Hepatocyte (in vitro differentiated cells): ENCODE results near the gene STT3B. TPM values are rescaled to one million over a fixed set of nuclear protein-coding genes. Genes with fewer than 3 reads are reported as not detected.

Experiments used
- DNase-seq: peaks from one replicate; pipeline ENCODE4 v3.0.0-alpha.2; 2016; ENCODE audit warnings: low spot score
- H2AFZ ChIP-seq: fragments of 200-600 bp; sonication (generic); 2 replicates; pipeline ENCODE4 v1.6.0; 2016; ENCODE audit warnings: antibody characterized with exemption, mild to moderate bottlenecking
- H3K27ac ChIP-seq: fragments of 200-600 bp; sonication (generic); 2 replicates; pipeline ENCODE4 v1.5.1; 2016; ENCODE audit warnings: mild to moderate bottlenecking
- H3K27me3 ChIP-seq: fragments of 200-600 bp; sonication (generic); 2 replicates; pipeline ENCODE4 v1.6.1; 2016
- H3K36me3 ChIP-seq: fragments of 200-600 bp; sonication (generic); replicated peaks from 2 replicates; pipeline ENCODE4 v1.5.1; 2016; ENCODE audit warnings: low read depth; ENCODE audit not compliant: insufficient read depth
- H3K4me1 ChIP-seq: fragments of 200-600 bp; sonication (generic); 2 replicates; pipeline ENCODE4 v1.5.1; 2016; ENCODE audit warnings: mild to moderate bottlenecking, moderate library complexity; ENCODE audit not compliant: insufficient read depth
- H3K4me2 ChIP-seq: fragments of 200-600 bp; sonication (generic); 2 replicates; pipeline ENCODE4 v1.6.0; 2016
- H3K4me3 ChIP-seq: fragments of 200-600 bp; sonication (generic); 2 replicates; pipeline ENCODE4 v1.5.1; 2016; ENCODE audit warnings: mild to moderate bottlenecking
- H3K79me2 ChIP-seq: fragments of 200-600 bp; sonication (generic); 2 replicates; pipeline ENCODE4 v1.6.0; 2017; ENCODE audit warnings: mild to moderate bottlenecking
- H3K9me2 ChIP-seq: fragments of 200-600 bp; sonication (generic); replicated peaks from 2 replicates; pipeline ENCODE4 v1.6.0; 2017; ENCODE audit warnings: mild to moderate bottlenecking; ENCODE audit not compliant: insufficient read depth
- H3K9me3 ChIP-seq: fragments of 200-600 bp; sonication (generic); 2 replicates; pipeline ENCODE4 v1.5.1; 2016; ENCODE audit warnings: low read depth, mild to moderate bottlenecking
- H4K20me1 ChIP-seq: fragments of 200-600 bp; sonication (generic); 2 replicates; pipeline ENCODE4 v1.6.0; 2016; ENCODE audit warnings: mild to moderate bottlenecking; ENCODE audit not compliant: insufficient read depth, poor library complexity, severe bottlenecking
- EZH2 ChIP-seq: fragments of 200-600 bp; sonication (generic); IDR thresholded peaks from 2 replicates; pipeline ENCODE4 v1.6.1; 2016; ENCODE audit warnings: antibody characterized with exemption, mild to moderate bottlenecking, borderline replicate concordance
- EZH2phosphoT487 ChIP-seq: fragments of 200-600 bp; sonication (generic); IDR thresholded peaks from one replicate; pipeline ENCODE4 v1.6.1; 2018; ENCODE audit warnings: antibody characterized with exemption, mild to moderate bottlenecking, low read depth, moderate library complexity; ENCODE audit not compliant: unreplicated experiment, severe bottlenecking
- WGBS: methylation state at CpG from one replicate; pipeline ENCODE4 v1.1.6; 2016; ENCODE audit warnings: low lambda C conversion rate; ENCODE audit errors: missing lambda C conversion rate; 5-methylcytosine and 5-hydroxymethylcytosine counted together
- polyA plus RNA-seq: library from polyadenylated mRNA; unstranded; fragments of >200 nt; fragmentation: Nextera tagmentation; extraction: Ambion mirVana; gene quantifications from 2 replicates; pipeline ENCODE4 v1.2.1, GENCODE V29; 2016
- total RNA-seq: library from RNA; depleted of rRNA; stranded (reverse); fragments of >200 nt; gene quantifications from 2 replicates; pipeline ENCODE4 v1.2.3, GENCODE V29; 2014
- TF ChIP-seq, protein P1 (sequence below): fragments of 200-600 bp; sonication (generic); IDR thresholded peaks from 2 replicates; pipeline ENCODE4 v1.5.1; 2016; ENCODE audit warnings: antibody characterized with exemption, mild to moderate bottlenecking; ENCODE audit not compliant: poor library complexity

STT3B gene
- 213 and 253 TPM in 2 replicates for total RNA-seq
- 97.1 and 101 TPM in 2 replicates for polyA plus RNA-seq

DNA sequence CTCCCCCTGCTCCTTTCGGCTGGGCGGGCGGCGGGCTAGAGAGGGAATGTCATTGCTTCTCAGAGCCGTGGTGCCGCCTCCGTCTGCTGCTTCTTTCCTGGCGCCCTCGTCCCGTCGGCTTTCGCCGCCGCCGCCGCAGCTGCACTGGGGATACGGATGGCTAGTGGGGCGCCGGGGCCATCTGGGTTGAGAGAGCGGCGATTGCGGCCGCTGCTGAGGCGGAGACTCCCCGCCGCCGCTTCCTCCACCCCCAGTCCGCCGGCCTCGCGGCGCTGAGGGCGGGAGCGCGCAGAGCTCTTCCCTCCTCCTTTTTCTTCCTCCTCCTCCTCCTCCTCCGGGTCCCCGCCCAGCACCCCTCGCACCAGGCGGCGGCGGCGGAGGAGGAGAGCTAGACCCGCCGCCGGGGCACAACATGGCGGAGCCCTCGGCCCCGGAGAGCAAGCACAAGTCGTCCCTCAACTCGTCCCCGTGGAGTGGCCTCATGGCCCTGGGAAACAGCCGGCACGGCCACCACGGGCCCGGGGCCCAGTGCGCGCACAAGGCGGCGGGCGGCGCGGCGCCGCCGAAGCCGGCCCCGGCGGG lies at the start of gene STT3B:
Gene STT3B, plus strand, starts transcription at position 339 of the 582 bp plus-strand sequence. Its CDS starts 74 bp downstream, at position 413.
- Histone ChIP-seq H3K36me3 (no peaks in the 10 kb centered on the region), H3K79me2 (peaks cover 54% of the 10 kb centered on the region), H3K9me3 (no peaks in the 10 kb centered on the region), H3K27ac (peak within 1 kb of the TSS; percentile 97), H3K27me3 (no peaks in the 10 kb centered on the region), H3K9me2 (no peaks in the 10 kb centered on the region), H3K4me2 (peak within 1 kb of the TSS; percentile 81), H2AFZ (peak within 1 kb of the TSS; percentile 64), H3K4me3 (peak within 1 kb of the TSS; percentile 73), H4K20me1 (peaks cover 40% of the 10 kb centered on the region), H3K4me1 (peaks cover 28% of the 10 kb centered on the region)
- 1% methylated on average over 50 of the region's 68 CpGs for WGBS
- peak; percentile 86 for DNase-seq
- TF ChIP-seq, protein P1, sequence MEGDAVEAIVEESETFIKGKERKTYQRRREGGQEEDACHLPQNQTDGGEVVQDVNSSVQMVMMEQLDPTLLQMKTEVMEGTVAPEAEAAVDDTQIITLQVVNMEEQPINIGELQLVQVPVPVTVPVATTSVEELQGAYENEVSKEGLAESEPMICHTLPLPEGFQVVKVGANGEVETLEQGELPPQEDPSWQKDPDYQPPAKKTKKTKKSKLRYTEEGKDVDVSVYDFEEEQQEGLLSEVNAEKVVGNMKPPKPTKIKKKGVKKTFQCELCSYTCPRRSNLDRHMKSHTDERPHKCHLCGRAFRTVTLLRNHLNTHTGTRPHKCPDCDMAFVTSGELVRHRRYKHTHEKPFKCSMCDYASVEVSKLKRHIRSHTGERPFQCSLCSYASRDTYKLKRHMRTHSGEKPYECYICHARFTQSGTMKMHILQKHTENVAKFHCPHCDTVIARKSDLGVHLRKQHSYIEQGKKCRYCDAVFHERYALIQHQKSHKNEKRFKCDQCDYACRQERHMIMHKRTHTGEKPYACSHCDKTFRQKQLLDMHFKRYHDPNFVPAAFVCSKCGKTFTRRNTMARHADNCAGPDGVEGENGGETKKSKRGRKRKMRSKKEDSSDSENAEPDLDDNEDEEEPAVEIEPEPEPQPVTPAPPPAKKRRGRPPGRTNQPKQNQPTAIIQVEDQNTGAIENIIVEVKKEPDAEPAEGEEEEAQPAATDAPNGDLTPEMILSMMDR = peak; percentile 4
- no peak for TF ChIP-seq EZH2phosphoT487

GRCh38 chr3:31483776-31484175 lies 48.9 kb upstream of the STT3B start:
- H3K27ac ChIP-seq = no peak overlapping the region
- no peak for DNase-seq
- no peaks in the 10 kb centered on the region for H3K4me1 ChIP-seq
- WGBS = 61% methylated on average over 1 of the region's 1 CpG
- no peak overlapping the region for H3K4me3 ChIP-seq
- no peak overlapping the region for H2AFZ ChIP-seq
- no peaks in the 10 kb centered on the region for H3K79me2 ChIP-seq
- TF ChIP-seq, protein P1 = no peak
- TF ChIP-seq EZH2phosphoT487 = no peak
- no peak for TF ChIP-seq EZH2
- no peaks in the 10 kb centered on the region for H3K27me3 ChIP-seq
- H3K36me3 ChIP-seq = no peaks in the 10 kb centered on the region
- no peaks in the 10 kb centered on the region for H3K9me3 ChIP-seq
- no peak overlapping the region for H3K4me2 ChIP-seq
- no peaks in the 10 kb centered on the region for H4K20me1 ChIP-seq
- H3K9me2 ChIP-seq = no peaks in the 10 kb centered on the region

DNA sequence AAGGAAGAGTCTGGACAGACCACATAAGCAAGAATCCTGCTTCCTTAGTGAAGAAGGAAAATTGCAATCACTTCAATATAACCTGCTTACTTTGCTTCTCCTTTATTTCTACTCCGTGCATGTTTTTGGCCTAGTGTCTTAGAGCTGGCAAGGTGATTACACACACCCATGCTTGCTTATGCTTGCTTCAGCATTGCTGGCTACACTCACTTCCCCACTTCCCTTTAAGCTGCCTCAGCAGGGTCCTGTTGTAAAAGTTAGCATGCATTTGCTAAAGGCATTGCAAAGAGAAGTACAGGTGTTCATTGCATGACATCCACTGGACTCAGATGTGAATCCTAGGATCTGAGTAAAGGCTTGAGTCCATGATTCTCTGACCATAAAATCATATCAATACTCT lies 47.5 kb upstream of the STT3B start:
- no peaks in the 10 kb centered on the region for H3K79me2 ChIP-seq
- H3K36me3 ChIP-seq = no peaks in the 10 kb centered on the region
- H3K27me3 ChIP-seq = no peaks in the 10 kb centered on the region
- no peak overlapping the region for H3K4me2 ChIP-seq
- H4K20me1 ChIP-seq = no peaks in the 10 kb centered on the region
- TF ChIP-seq, protein P1 = no peak
- no peak for TF ChIP-seq EZH2phosphoT487
- TF ChIP-seq EZH2 = no peak
- no peak overlapping the region for H2AFZ ChIP-seq
- no peaks in the 10 kb centered on the region for H3K9me2 ChIP-seq
- DNase-seq = no peak
- no peak overlapping the region for H3K4me3 ChIP-seq
- H3K27ac ChIP-seq = no peak overlapping the region
- WGBS = 48% methylated on average over 1 of the region's 1 CpG
- no peaks in the 10 kb centered on the region for H3K9me3 ChIP-seq
- H3K4me1 ChIP-seq = no peaks in the 10 kb centered on the region
